ENCODE data around the gene STX8.
A peak's percentile ranks its signal among the peaks of the same experiment; 100 is the strongest.

STX8 gene

GRCh38 chr17:9424071-9424640 lies 151.5 kb downstream of the STX8 start:
- Histone ChIP-seq H3K27ac (ENCODE audit: low read depth, low read length) (peak overlapping the region; percentile 27), H3K9me3 (ENCODE audit: control insufficient read depth, insufficient read depth, low read length) (peaks cover 2% of the 10 kb centered on the region; the same call in 1 of the 2 replicates), H3K36me3 (ENCODE audit: control insufficient read depth, insufficient read depth, low read length) (no peaks in the 10 kb centered on the region), H3K27me3 (ENCODE audit: control insufficient read depth, insufficient read depth, low read length) (no peaks in the 10 kb centered on the region), H3K9ac (ENCODE audit: low read depth, low read length) (no peak overlapping the region), H3K4me1 (ENCODE audit: control insufficient read depth, insufficient read depth, low read length) (peaks cover 10% of the 10 kb centered on the region), H3K4me3 (ENCODE audit: low read depth, low read length) (no peak overlapping the region)

- H3K36me3 ChIP-seq (ENCODE audit: control insufficient read depth, insufficient read depth, low read length): no peaks in the 10 kb centered on the region
- H3K27me3 ChIP-seq (ENCODE audit: control insufficient read depth, insufficient read depth, low read length): no peaks in the 10 kb centered on the region
These were observed 154.1 kb downstream of the STX8 start for GRCh38 chr17:9421525-9421924.

GRCh38 chr17:9419932-9420453 lies 155.6 kb downstream of the STX8 start:
- H3K27me3 ChIP-seq (ENCODE audit: control insufficient read depth, insufficient read depth, low read length): no peaks in the 10 kb centered on the region
- no peak overlapping the region for H3K27ac ChIP-seq (ENCODE audit: low read depth, low read length)
- H3K4me1 ChIP-seq (ENCODE audit: control insufficient read depth, insufficient read depth, low read length): peaks cover 10% of the 10 kb centered on the region
- H3K9me3 ChIP-seq (ENCODE audit: control insufficient read depth, insufficient read depth, low read length): peaks cover 2% of the 10 kb centered on the region; the same call in 1 of the 2 replicates
- no peak overlapping the region for H3K9ac ChIP-seq (ENCODE audit: low read depth, low read length)
- H3K4me3 ChIP-seq (ENCODE audit: low read depth, low read length): no peak overlapping the region
- H3K36me3 ChIP-seq (ENCODE audit: control insufficient read depth, insufficient read depth, low read length): no peaks in the 10 kb centered on the region

More at GRCh38 chr17:9421525-9421924, 154.1 kb downstream of the STX8 start:
- no peak overlapping the region for H3K9ac ChIP-seq (ENCODE audit: low read depth, low read length)
- H3K4me1 ChIP-seq (ENCODE audit: control insufficient read depth, insufficient read depth, low read length): peaks cover 10% of the 10 kb centered on the region
- no peak overlapping the region for H3K4me3 ChIP-seq (ENCODE audit: low read depth, low read length)
- H3K27ac ChIP-seq (ENCODE audit: low read depth, low read length): no peak overlapping the region
- peaks cover 2% of the 10 kb centered on the region; the same call in 1 of the 2 replicates for H3K9me3 ChIP-seq (ENCODE audit: control insufficient read depth, insufficient read depth, low read length)

- Histone ChIP-seq H3K4me3 (ENCODE audit: low read depth, low read length) (no peak overlapping the region), H3K36me3 (ENCODE audit: control insufficient read depth, insufficient read depth, low read length) (no peaks in the 10 kb centered on the region), H3K9me3 (ENCODE audit: control insufficient read depth, insufficient read depth, low read length) (peaks cover 2% of the 10 kb centered on the region; the same call in 1 of the 2 replicates), H3K4me1 (ENCODE audit: control insufficient read depth, insufficient read depth, low read length) (no peaks in the 10 kb centered on the region; the same call in 1 of the 2 replicates), H3K27me3 (ENCODE audit: control insufficient read depth, insufficient read depth, low read length) (no peaks in the 10 kb centered on the region), H3K9ac (ENCODE audit: low read depth, low read length) (no peak overlapping the region), H3K27ac (ENCODE audit: low read depth, low read length) (no peak overlapping the region)
These were observed 161.1 kb downstream of the STX8 start for GRCh38 chr17:9414471-9414870.

- Histone ChIP-seq H3K9me3 (ENCODE audit: control insufficient read depth, insufficient read depth, low read length) (no peaks in the 10 kb centered on the region), H3K9ac (ENCODE audit: low read depth, low read length) (no peak overlapping the region), H3K27ac (ENCODE audit: low read depth, low read length) (no peak overlapping the region), H3K4me3 (ENCODE audit: low read depth, low read length) (no peak overlapping the region), H3K27me3 (ENCODE audit: control insufficient read depth, insufficient read depth, low read length) (no peaks in the 10 kb centered on the region), H3K36me3 (ENCODE audit: control insufficient read depth, insufficient read depth, low read length) (no peaks in the 10 kb centered on the region), H3K4me1 (ENCODE audit: control insufficient read depth, insufficient read depth, low read length) (peaks cover 5% of the 10 kb centered on the region; the same call in 1 of the 2 replicates)
These were observed 164.9 kb downstream of the STX8 start for GRCh38 chr17:9410737-9411136.

GRCh38 chr17:9410301-9410700 lies 165.3 kb downstream of the STX8 start:
- no peaks in the 10 kb centered on the region for H3K27me3 ChIP-seq (ENCODE audit: control insufficient read depth, insufficient read depth, low read length)
- no peaks in the 10 kb centered on the region for H3K9me3 ChIP-seq (ENCODE audit: control insufficient read depth, insufficient read depth, low read length)
- no peaks in the 10 kb centered on the region for H3K36me3 ChIP-seq (ENCODE audit: control insufficient read depth, insufficient read depth, low read length)
- H3K4me1 ChIP-seq (ENCODE audit: control insufficient read depth, insufficient read depth, low read length): peaks cover 5% of the 10 kb centered on the region; the same call in 1 of the 2 replicates
- no peak overlapping the region for H3K9ac ChIP-seq (ENCODE audit: low read depth, low read length)
- H3K4me3 ChIP-seq (ENCODE audit: low read depth, low read length): no peak overlapping the region
- H3K27ac ChIP-seq (ENCODE audit: low read depth, low read length): no peak overlapping the region

GRCh38 chr17:9409878-9410277 lies 165.7 kb downstream of the STX8 start:
- no peaks in the 10 kb centered on the region for H3K36me3 ChIP-seq (ENCODE audit: control insufficient read depth, insufficient read depth, low read length)
- H3K27ac ChIP-seq (ENCODE audit: low read depth, low read length): no peak overlapping the region
- H3K4me1 ChIP-seq (ENCODE audit: control insufficient read depth, insufficient read depth, low read length): peaks cover 5% of the 10 kb centered on the region; the same call in 1 of the 2 replicates
- no peak overlapping the region for H3K4me3 ChIP-seq (ENCODE audit: low read depth, low read length)
- H3K9ac ChIP-seq (ENCODE audit: low read depth, low read length): no peak overlapping the region
- H3K9me3 ChIP-seq (ENCODE audit: control insufficient read depth, insufficient read depth, low read length): no peaks in the 10 kb centered on the region
- no peaks in the 10 kb centered on the region for H3K27me3 ChIP-seq (ENCODE audit: control insufficient read depth, insufficient read depth, low read length)

GRCh38 chr17:9408868-9409829 lies 166.5 kb downstream of the STX8 start:
- Histone ChIP-seq H3K27ac (ENCODE audit: low read depth, low read length) (no peak overlapping the region), H3K4me1 (ENCODE audit: control insufficient read depth, insufficient read depth, low read length) (peaks cover 5% of the 10 kb centered on the region; the same call in 1 of the 2 replicates), H3K4me3 (ENCODE audit: low read depth, low read length) (no peak overlapping the region), H3K27me3 (ENCODE audit: control insufficient read depth, insufficient read depth, low read length) (no peaks in the 10 kb centered on the region), H3K9ac (ENCODE audit: low read depth, low read length) (no peak overlapping the region), H3K36me3 (ENCODE audit: control insufficient read depth, insufficient read depth, low read length) (no peaks in the 10 kb centered on the region), H3K9me3 (ENCODE audit: control insufficient read depth, insufficient read depth, low read length) (no peaks in the 10 kb centered on the region)

GRCh38 chr17:9408381-9408780 lies 167.2 kb downstream of the STX8 start:
- no peak overlapping the region for H3K27ac ChIP-seq (ENCODE audit: low read depth, low read length)

GRCh38 chr17:9406046-9406606 lies 169.5 kb downstream of the STX8 start:
- Histone ChIP-seq H3K27me3 (ENCODE audit: control insufficient read depth, insufficient read depth, low read length) (no peaks in the 10 kb centered on the region), H3K27ac (ENCODE audit: low read depth, low read length) (no peak overlapping the region), H3K4me3 (ENCODE audit: low read depth, low read length) (no peak overlapping the region), H3K36me3 (ENCODE audit: control insufficient read depth, insufficient read depth, low read length) (no peaks in the 10 kb centered on the region), H3K4me1 (ENCODE audit: control insufficient read depth, insufficient read depth, low read length) (peaks cover 10% of the 10 kb centered on the region; the same call in 1 of the 2 replicates), H3K9me3 (ENCODE audit: control insufficient read depth, insufficient read depth, low read length) (no peaks in the 10 kb centered on the region), H3K9ac (ENCODE audit: low read depth, low read length) (no peak overlapping the region)

More at GRCh38 chr17:9408381-9408780, 167.2 kb downstream of the STX8 start:
- H3K9ac ChIP-seq (ENCODE audit: low read depth, low read length): no peak overlapping the region
- H3K4me1 ChIP-seq (ENCODE audit: control insufficient read depth, insufficient read depth, low read length): peaks cover 5% of the 10 kb centered on the region; the same call in 1 of the 2 replicates
- no peaks in the 10 kb centered on the region for H3K36me3 ChIP-seq (ENCODE audit: control insufficient read depth, insufficient read depth, low read length)
- H3K4me3 ChIP-seq (ENCODE audit: low read depth, low read length): no peak overlapping the region
- no peaks in the 10 kb centered on the region for H3K9me3 ChIP-seq (ENCODE audit: control insufficient read depth, insufficient read depth, low read length)
- no peaks in the 10 kb centered on the region for H3K27me3 ChIP-seq (ENCODE audit: control insufficient read depth, insufficient read depth, low read length)
